Large intestine (tissue), 3 donors: Measurements from ENCODE around the gene TLR9. TPM values are rescaled to one million over a fixed set of nuclear protein-coding genes. Genes with fewer than 3 reads are reported as not detected.

Experiments
- DNase-seq, 2 donors: peaks; one replicate each; pipeline versions ENCODE4 v3.0.0 to v3.0.0-alpha.2; 2013
- H3K27ac ChIP-seq: one replicate; pipeline ENCODE4 v1.5.1; 2013; ENCODE audit warnings: low read length
- H3K27me3 ChIP-seq: 2 replicates; pipeline ENCODE4 v1.6.1; 2013; ENCODE audit warnings: low read length; ENCODE audit not compliant: control insufficient read depth, insufficient read depth
- H3K36me3 ChIP-seq: 2 replicates; pipeline ENCODE4 v1.6.1; 2013; ENCODE audit warnings: low read length; ENCODE audit not compliant: control insufficient read depth, insufficient read depth
- H3K4me1 ChIP-seq: one replicate; pipeline ENCODE4 v1.6.1; 2013; ENCODE audit warnings: low read length; ENCODE audit not compliant: control insufficient read depth, insufficient read depth
- H3K4me3 ChIP-seq: one replicate; pipeline ENCODE4 v1.5.1; 2013; ENCODE audit warnings: low read length
- H3K9me3 ChIP-seq: one replicate; pipeline ENCODE4 v1.6.1; 2013; ENCODE audit warnings: mild to moderate bottlenecking, low read depth, low read length, moderate library complexity; ENCODE audit not compliant: control insufficient read depth
- WGBS: methylation state at CpG from one replicate; pipeline ENCODE4 v1.1.5; 2013; ENCODE audit warnings: low lambda C conversion rate; ENCODE audit not compliant: insufficient coverage; 5-methylcytosine and 5-hydroxymethylcytosine counted together
- polyA plus RNA-seq: library from polyadenylated mRNA; unstranded; fragments of 120-200 nt; gene quantifications from one replicate; pipeline ENCODE4 v1.2.1, GENCODE V29; 2013

The TLR9 gene
- polyA plus RNA-seq, 1 donor = 0.37 TPM

GRCh38 chr3:52203701-52204100 is 21.7 kb downstream of the TLR9 start:
- peaks cover 69% of the 10 kb centered on the region for H3K36me3 ChIP-seq
- peaks cover 7% of the 10 kb centered on the region for H3K4me1 ChIP-seq
- WGBS = 100% methylated on average over 1 of the region's 1 CpG
- H3K27ac ChIP-seq = no peak overlapping the region
- H3K27me3 ChIP-seq = no peaks in the 10 kb centered on the region
- no peak for DNase-seq
- no peak overlapping the region for H3K4me3 ChIP-seq
- H3K9me3 ChIP-seq = no peaks in the 10 kb centered on the region

- Histone ChIP-seq H3K27me3 (no peaks in the 10 kb centered on the region), H3K36me3 (peaks cover 58% of the 10 kb centered on the region), H3K27ac (no peak overlapping the region), H3K4me1 (peaks cover 9% of the 10 kb centered on the region), H3K4me3 (no peak overlapping the region), H3K9me3 (no peaks in the 10 kb centered on the region)
- no peak for DNase-seq
- no CpG with 5 or more reads among the region's 4 CpGs for WGBS
Observed at GRCh38 chr3:52202384-52203077, 22.9 kb downstream of the TLR9 start.

DNA sequence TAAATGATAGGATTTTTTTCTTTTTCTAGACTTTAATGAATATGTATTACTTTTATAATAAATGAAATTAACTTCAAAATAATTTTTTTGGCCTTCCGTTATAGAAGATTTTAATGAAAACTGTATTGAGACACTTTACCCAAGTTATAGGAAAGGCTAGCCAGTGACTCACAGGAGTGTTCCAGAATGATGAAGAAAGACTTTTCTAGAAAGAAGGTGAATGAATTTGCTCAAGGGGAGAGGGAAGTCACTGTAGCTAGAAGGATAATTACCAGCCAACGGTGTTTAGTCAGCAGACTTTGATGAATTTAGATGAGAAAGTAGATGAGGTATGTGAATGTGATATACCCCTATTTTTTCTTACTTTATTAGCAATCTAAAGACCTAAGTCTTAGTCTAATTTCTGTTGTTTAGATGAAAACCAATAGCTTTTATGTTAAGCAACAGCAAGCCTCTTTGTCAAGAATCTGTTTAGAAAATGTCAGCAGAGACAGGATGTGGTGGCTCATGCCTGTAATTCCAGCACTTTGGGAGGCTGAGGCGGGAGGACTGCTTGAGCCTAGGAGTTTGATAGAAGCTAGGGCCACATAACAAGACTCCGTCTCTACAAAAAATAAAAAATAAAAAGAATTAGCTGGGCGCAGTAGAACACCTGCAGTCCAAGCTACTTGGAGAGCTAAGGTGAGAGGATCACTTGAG is 24.3 kb downstream of the TLR9 start:
- no peaks in the 10 kb centered on the region for H3K27me3 ChIP-seq
- H3K4me3 ChIP-seq = no peak overlapping the region
- H3K4me1 ChIP-seq = peaks cover 23% of the 10 kb centered on the region
- H3K27ac ChIP-seq = no peak overlapping the region
- no peak for DNase-seq
- WGBS = 100% methylated on average over 1 of the region's 5 CpGs
- peaks cover 49% of the 10 kb centered on the region for H3K36me3 ChIP-seq
- H3K9me3 ChIP-seq = no peaks in the 10 kb centered on the region

DNA sequence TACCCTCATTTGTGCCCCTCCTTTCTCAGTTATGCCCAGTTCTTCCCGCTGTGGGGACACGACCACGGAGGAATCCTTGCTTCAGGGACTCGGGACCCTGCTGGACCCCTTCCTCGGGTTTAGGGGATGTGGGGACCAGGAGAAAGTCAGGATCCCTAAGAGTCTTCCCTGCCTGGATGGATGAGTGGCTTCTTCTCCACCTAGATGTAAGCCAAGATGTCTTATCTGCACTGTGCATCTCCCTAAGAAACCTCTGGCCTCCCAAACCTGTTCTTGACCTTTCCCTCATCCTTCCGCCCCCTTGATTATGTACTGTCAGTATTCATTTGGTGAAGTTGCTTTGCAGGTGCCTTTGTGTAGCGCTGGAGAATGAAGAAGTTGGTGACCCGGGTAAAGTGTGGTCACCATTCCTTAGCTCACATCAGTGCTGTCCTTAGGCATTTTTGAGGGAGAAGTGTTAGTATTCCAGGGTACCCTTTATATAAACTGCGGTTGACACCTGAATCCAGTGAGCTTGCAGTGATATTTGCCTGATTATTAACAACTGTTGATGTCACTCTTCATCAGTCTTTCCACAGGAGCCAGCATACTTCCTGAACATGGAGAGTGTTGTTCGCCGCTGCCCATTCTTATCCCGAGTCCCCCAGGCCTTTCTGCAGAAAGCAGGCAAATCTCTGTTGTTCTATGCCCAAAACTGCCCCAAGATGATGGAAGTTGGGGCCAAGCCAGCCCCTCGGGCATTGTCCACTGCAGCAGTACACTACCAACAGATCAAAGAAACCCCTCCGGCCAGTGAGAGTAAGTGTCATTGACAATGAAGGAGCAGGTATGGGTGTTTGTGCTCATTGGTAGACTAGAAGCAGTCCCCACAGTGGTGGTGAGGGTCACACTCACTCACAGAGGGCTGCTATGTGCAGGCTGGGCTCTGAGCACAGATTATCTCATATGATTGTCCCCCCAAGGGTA is 26.5 kb downstream of the TLR9 start:
- peaks cover 33% of the 10 kb centered on the region for H3K4me1 ChIP-seq
- H3K27ac ChIP-seq = no peak overlapping the region
- no peak for DNase-seq
- peak overlapping the region; percentile 87 for H3K4me3 ChIP-seq
- H3K36me3 ChIP-seq = peaks cover 27% of the 10 kb centered on the region
- no peaks in the 10 kb centered on the region for H3K27me3 ChIP-seq
- 0% methylated on average over 1 of the region's 14 CpGs for WGBS
- no peaks in the 10 kb centered on the region for H3K9me3 ChIP-seq

GRCh38 chr3:52197842-52198625 is 27.4 kb downstream of the TLR9 start, which contains the start of gene ALAS1:
ALAS1 (plus strand) TSS chr3:52198160; CDS start chr3:52199242, 1,082 bp downstream.
- Histone ChIP-seq H3K4me3 (peak within 1 kb of the TSS; percentile 87), H3K36me3 (peaks cover 19% of the 10 kb centered on the region), H3K27me3 (no peaks in the 10 kb centered on the region), H3K4me1 (peaks cover 33% of the 10 kb centered on the region), H3K9me3 (no peaks in the 10 kb centered on the region), H3K27ac (peak within 1 kb of the TSS; percentile 88)
- no CpG with 5 or more reads among the region's 71 CpGs for WGBS
- DNase-seq = peak; percentile 96 to 97

DNA sequence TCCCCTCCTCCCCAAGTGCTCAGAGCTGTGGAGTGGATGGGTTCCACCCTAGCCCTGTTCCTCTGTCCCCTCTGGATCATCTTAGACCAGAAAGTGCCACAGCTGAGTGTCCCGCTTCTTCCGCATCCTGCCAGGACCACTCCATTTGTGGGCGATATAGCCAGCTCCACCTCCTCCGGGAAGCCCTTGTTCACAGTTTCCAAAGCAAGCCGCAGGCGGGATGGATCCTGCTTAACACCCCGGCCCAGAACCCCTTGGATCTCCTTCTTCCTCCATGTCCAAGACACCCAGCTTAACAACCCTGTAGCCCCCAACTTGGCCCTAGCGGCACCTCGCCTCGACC is 28.0 kb downstream of the TLR9 start:
- Histone ChIP-seq H3K4me1 (peaks cover 33% of the 10 kb centered on the region), H3K27ac (peak overlapping the region; percentile 88), H3K36me3 (peaks cover 13% of the 10 kb centered on the region), H3K4me3 (peak overlapping the region; percentile 87), H3K9me3 (no peaks in the 10 kb centered on the region), H3K27me3 (no peaks in the 10 kb centered on the region)
- no CpG with 5 or more reads among the region's 10 CpGs for WGBS
- no peak for DNase-seq

DNA sequence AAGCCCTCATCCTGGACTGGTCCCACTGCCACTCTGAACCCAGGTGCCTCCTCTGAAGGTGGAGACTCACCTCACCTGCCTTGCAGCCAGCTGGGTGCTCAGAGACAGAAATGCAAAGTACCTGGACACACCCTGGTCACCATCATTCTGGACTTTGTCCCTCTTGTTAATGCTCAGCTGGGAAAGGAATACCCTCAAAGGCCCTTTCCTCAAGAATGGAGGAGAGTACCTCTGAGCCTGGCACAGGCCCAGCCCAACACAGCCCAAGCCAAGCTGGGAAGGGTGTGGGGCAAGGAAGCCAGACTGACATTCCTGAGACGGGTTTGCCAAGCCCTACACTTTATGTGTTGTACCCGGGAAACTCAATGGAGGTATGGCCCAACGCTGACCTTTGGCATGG is 28.5 kb downstream of the TLR9 start:
- H3K36me3 ChIP-seq = peaks cover 11% of the 10 kb centered on the region
- peaks cover 33% of the 10 kb centered on the region for H3K4me1 ChIP-seq
- no peaks in the 10 kb centered on the region for H3K9me3 ChIP-seq
- no CpG with 5 or more reads among the region's 3 CpGs for WGBS
- peak overlapping the region; percentile 88 for H3K27ac ChIP-seq
- peak; percentile 93 to 96 for DNase-seq
- no peaks in the 10 kb centered on the region for H3K27me3 ChIP-seq
- no peak overlapping the region for H3K4me3 ChIP-seq

DNA sequence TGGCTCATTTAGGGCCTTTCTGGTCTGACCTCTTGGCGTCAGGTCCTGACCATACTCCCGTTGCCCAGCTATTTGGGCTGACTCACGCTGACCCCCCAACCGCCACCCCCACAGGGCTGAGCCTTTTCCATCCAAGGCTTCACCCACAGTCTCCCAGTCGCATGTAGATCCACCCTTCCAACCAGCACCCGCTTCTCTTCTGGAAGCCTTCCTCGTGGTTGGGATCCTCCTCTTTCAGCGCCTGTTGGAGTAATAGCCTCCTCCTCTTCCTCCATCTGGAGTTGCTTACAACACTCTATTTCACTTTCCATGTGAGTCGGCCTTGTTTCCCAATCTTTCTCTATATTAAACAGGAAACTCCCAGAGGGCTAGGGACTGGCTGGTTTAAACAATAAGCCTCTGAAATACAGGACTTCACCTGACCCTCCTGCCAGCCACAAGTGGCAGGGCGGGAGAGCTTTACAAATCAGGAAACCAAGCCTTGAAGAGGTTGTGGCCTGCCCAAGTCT is 29.6 kb downstream of the TLR9 start:
- peaks cover 33% of the 10 kb centered on the region for H3K4me1 ChIP-seq
- H3K27me3 ChIP-seq = no peaks in the 10 kb centered on the region
- no CpG with 5 or more reads among the region's 10 CpGs for WGBS
- H3K36me3 ChIP-seq = peaks cover 4% of the 10 kb centered on the region
- H3K27ac ChIP-seq = peak overlapping the region; percentile 88
- no peaks in the 10 kb centered on the region for H3K9me3 ChIP-seq
- DNase-seq = peak in 1 of 2 donors; percentile 51
- no peak overlapping the region for H3K4me3 ChIP-seq

- no peak overlapping the region for H3K27ac ChIP-seq
- peaks cover 4% of the 10 kb centered on the region for H3K36me3 ChIP-seq
- no peaks in the 10 kb centered on the region for H3K9me3 ChIP-seq
- H3K27me3 ChIP-seq = no peaks in the 10 kb centered on the region
- DNase-seq = no peak
- WGBS = 91% methylated on average over 3 of the region's 3 CpGs
- peaks cover 39% of the 10 kb centered on the region for H3K4me1 ChIP-seq
- no peak overlapping the region for H3K4me3 ChIP-seq
Observed at GRCh38 chr3:52195291-52195597, 30.2 kb downstream of the TLR9 start.
